ENCODE data around the gene WDR77. TPM values are rescaled to one million over a fixed set of nuclear protein-coding genes. Genes with fewer than 3 reads are reported as not detected.

WDR77 gene
- total RNA-seq, 1 experiment from 2014 or later, result 27.7 TPM

- intact Hi-C loops (cut with micrococcal nuclease; ENCODE audit: unreplicated experiment), result no loop called here
- no peaks in the 10 kb centered on the region for H3K9me3 Mint-ChIP-seq (ENCODE audit: low read depth, unreplicated experiment)
- H3K27me3 Mint-ChIP-seq (ENCODE audit: unreplicated experiment), result no peaks in the 10 kb centered on the region
- CTCF ChIA-PET, result no interaction called here
- no peak for DNase-seq
- BruUV-seq (replicated peaks), result no TSS peak
- H3K36me3 Mint-ChIP-seq (ENCODE audit: insufficient read depth, unreplicated experiment), result peaks cover 6% of the 10 kb centered on the region
- H3K27ac Mint-ChIP-seq (ENCODE audit: unreplicated experiment), result no peak overlapping the region
- TF ChIP-seq CTCF (IDR thresholded peaks at IDR 0.05; ENCODE audit: unreplicated experiment), result no peak
- no peak overlapping the region for H3K4me3 Mint-ChIP-seq (ENCODE audit: low read depth, unreplicated experiment)
- H3K4me1 Mint-ChIP-seq (ENCODE audit: low read depth, unreplicated experiment), result no peaks in the 10 kb centered on the region
These were observed 26.6 kb upstream of the WDR77 start for GRCh38 chr1:111475701-111476100.

GRCh38 chr1:111474521-111474920 lies 25.5 kb upstream of the WDR77 start:
- intact Hi-C loops (cut with micrococcal nuclease; ENCODE audit: unreplicated experiment), result no loop called here
- TF ChIP-seq CTCF (IDR thresholded peaks at IDR 0.05; ENCODE audit: unreplicated experiment), result no peak
- BruUV-seq (replicated peaks), result no TSS peak
- no peak overlapping the region for H3K27ac Mint-ChIP-seq (ENCODE audit: unreplicated experiment)
- peaks cover 6% of the 10 kb centered on the region for H3K36me3 Mint-ChIP-seq (ENCODE audit: insufficient read depth, unreplicated experiment)
- CTCF ChIA-PET, result no interaction called here
- H3K27me3 Mint-ChIP-seq (ENCODE audit: unreplicated experiment), result no peaks in the 10 kb centered on the region
- H3K4me3 Mint-ChIP-seq (ENCODE audit: low read depth, unreplicated experiment), result no peak overlapping the region
- no peaks in the 10 kb centered on the region for H3K4me1 Mint-ChIP-seq (ENCODE audit: low read depth, unreplicated experiment)
- no peak for DNase-seq
- no peaks in the 10 kb centered on the region for H3K9me3 Mint-ChIP-seq (ENCODE audit: low read depth, unreplicated experiment)

GRCh38 chr1:111474106-111474505 lies 25.1 kb upstream of the WDR77 start:
- Mint-ChIP-seq H3K27me3 (ENCODE audit: unreplicated experiment) (no peaks in the 10 kb centered on the region), H3K9me3 (ENCODE audit: low read depth, unreplicated experiment) (no peaks in the 10 kb centered on the region), H3K27ac (ENCODE audit: unreplicated experiment) (no peak overlapping the region), H3K4me1 (ENCODE audit: low read depth, unreplicated experiment) (no peaks in the 10 kb centered on the region), H3K4me3 (ENCODE audit: low read depth, unreplicated experiment) (no peak overlapping the region), H3K36me3 (ENCODE audit: insufficient read depth, unreplicated experiment) (peaks cover 6% of the 10 kb centered on the region)
- BruUV-seq (replicated peaks), result no TSS peak
- DNase-seq, result no peak
- intact Hi-C loops (cut with micrococcal nuclease; ENCODE audit: unreplicated experiment), result no loop called here
- CTCF ChIA-PET, result no interaction called here
- TF ChIP-seq CTCF (IDR thresholded peaks at IDR 0.05; ENCODE audit: unreplicated experiment), result no peak

DNA sequence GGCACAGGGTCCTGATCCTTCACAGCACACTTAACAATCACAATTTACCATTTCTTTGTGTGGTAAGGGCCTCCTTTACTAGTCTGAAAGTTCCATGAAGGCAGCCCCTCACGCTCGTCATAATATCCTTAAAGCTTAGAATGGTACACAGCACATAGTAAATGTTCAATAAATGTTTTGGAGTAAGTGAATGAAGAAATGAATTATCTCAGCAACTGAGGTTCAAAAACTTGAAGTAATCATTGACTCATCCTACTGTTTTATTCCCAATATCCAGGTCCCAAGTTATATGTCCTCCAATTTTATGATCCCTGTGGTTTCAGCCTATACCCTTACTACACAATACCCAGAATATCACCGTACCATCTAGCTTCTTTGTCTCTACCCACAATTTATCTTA lies 22.5 kb upstream of the WDR77 start:
- no peaks in the 10 kb centered on the region for H3K27me3 Mint-ChIP-seq (ENCODE audit: unreplicated experiment)
- intact Hi-C loops (cut with micrococcal nuclease; ENCODE audit: unreplicated experiment), result no loop called here
- TF ChIP-seq CTCF (IDR thresholded peaks at IDR 0.05; ENCODE audit: unreplicated experiment), result no peak
- no peak overlapping the region for H3K27ac Mint-ChIP-seq (ENCODE audit: unreplicated experiment)
- no peaks in the 10 kb centered on the region for H3K9me3 Mint-ChIP-seq (ENCODE audit: low read depth, unreplicated experiment)
- H3K4me3 Mint-ChIP-seq (ENCODE audit: low read depth, unreplicated experiment), result no peak overlapping the region
- no TSS peak for BruUV-seq (replicated peaks)
- peaks cover 6% of the 10 kb centered on the region for H3K36me3 Mint-ChIP-seq (ENCODE audit: insufficient read depth, unreplicated experiment)
- H3K4me1 Mint-ChIP-seq (ENCODE audit: low read depth, unreplicated experiment), result no peaks in the 10 kb centered on the region
- CTCF ChIA-PET, result interaction anchor here (0.5 kb wide), 1 partner anchor 313 kb away, joined by 3 read pairs; no protein-coding TSS in a partner anchor
- no peak for DNase-seq

All from Calu3 (cell line).